Measurements from ENCODE around the gene HSPG2.
A peak's percentile ranks its signal among the peaks of the same experiment; 100 is the strongest.
"Not testable (repeated sequence)": the region's sequence is repeated elsewhere in the genome, so short reads cannot be mapped to it uniquely, and the experiment has no call there.

The HSPG2 gene

DNA sequence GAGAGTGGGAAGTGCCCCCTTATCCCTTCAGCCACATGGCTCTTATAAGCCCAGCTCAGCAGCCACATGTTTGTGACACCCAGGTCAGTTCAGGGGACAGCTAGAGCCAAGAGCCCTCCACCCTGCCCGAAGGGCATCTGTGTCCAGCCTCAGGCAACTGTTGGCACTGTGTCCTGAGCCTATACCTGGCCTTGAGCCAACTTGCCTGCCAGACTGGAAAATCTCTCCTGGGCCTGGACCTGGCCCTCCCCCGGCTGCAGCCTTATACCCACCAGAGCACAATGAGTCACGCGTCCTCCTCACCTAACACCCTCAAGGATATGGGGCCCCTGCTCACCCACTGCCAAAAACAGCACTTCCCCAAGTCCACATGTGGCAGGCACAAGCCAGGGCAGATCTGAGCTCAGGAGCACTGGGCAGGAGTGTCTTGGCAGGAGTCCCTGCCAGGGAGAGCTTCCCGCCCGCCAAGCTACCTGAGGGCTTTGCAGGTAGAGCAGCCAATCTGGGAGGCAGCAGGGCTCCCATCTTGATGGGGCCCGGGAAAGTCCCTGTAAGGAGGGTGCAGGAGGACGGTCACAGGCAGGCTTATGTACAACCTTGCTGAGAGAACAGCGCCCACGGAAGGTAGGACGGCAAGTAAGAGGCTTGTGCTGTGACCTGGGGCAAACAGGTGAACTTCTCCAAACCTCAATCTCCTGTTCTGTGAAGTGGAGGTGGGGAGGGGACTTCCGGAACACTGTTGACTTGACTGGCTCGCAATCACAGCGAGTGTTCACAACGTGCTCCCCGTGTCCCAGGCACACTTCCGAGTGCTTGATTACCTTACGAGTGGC lies 19.8 kb upstream of the HSPG2 start:
- peak in 2 of 3 donors; percentile 14 to 19 for DNase-seq (ENCODE audit: low read depth in 2 of 3, low spot score in 1 of 3)

- DNase-seq (ENCODE audit: low read depth in 2 of 3, low spot score in 1 of 3), result no peak
These were observed 18.6 kb upstream of the HSPG2 start for GRCh38 chr1:21955501-21956281.

DNA sequence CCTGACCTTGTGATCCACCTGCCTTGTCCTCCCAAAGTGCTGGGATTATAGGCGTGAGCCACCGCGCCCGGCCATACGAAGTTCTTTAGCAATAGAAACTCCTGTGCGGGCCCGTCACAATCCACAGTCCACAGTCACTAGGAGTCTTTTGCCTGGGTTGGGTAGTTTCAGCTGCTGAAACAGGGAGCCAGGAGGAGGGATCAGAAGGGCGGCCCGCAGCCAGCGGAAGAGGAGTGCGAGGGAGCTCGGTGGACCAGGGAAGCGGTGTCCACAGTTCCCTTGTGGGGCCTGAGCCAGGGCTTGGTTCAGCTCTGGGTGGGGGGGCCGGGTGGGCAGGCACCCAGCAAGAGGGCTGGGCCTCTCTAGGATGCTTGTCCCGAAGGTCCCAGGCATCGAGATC lies 17.9 kb upstream of the HSPG2 start:
- DNase-seq (ENCODE audit: low read depth in 2 of 3, low spot score in 1 of 3), result no peak

GRCh38 chr1:21952786-21953520 lies 15.8 kb upstream of the HSPG2 start:
- DNase-seq (ENCODE audit: low read depth in 2 of 3, low spot score in 1 of 3), result no peak

- no peak for DNase-seq (ENCODE audit: low read depth in 2 of 3, low spot score in 1 of 3)
These were observed 14.2 kb upstream of the HSPG2 start for GRCh38 chr1:21951226-21951870.

DNA sequence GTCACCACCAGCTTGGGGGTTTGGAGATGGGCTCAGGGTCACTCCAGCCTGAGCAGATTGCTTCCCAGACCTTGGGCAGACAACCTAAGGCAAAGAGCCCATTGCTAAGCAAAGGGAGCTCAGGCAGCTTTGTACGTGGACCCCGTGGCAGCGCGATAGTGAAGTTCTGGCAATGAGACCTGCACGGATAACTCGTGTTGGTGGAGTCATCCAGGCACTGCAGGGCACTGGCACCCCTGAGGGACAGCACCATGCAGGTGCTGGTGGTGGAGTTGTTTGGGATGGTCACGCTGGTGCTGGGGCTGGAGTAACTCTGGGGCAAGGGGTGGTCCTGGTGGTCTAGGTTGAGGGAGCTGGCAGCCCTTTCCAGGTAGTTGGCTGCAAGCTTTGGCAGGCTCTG lies 13.6 kb upstream of the HSPG2 start:
- no peak for DNase-seq (ENCODE audit: low read depth in 2 of 3, low spot score in 1 of 3)

- no peak for DNase-seq (ENCODE audit: low read depth in 2 of 3, low spot score in 1 of 3)
These were observed 9.9 kb upstream of the HSPG2 start for GRCh38 chr1:21946836-21947587.

GRCh38 chr1:21944733-21945073 lies 7.6 kb upstream of the HSPG2 start:
- DNase-seq (ENCODE audit: low read depth in 2 of 3, low spot score in 1 of 3), result no peak

DNA sequence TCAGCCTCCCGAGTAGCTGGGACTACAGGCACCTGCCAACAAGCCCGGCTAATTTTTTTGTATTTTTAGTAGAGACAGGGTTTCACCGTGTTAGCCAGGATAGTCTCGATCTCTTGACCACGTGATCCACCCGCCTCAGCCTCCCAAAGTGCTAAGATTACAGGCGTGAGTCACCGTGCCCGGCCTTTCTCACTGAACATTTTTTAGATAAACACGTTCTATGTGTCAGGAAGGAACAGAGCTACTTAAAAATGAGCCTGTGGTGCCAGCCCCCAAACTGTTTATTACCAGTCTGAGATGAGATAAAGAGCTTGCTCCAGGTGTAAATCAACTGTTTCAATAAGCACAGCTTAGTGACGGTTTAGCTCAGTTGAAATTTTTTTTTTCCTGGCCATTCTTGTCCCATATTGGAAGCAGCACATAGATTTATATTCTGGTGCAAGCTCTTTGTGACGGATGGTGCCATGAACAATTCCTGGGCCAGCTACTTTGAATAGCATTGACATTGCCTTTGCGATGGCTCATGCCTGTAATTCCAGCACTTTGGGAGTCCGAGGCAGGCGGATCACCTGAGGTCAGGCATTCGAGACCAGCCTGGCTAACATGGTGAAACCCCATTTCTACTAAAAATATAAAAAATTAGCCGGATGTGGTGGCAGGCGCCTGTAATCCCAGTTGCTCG lies 6.0 kb upstream of the HSPG2 start:
- DNase-seq (ENCODE audit: low read depth in 2 of 3, low spot score in 1 of 3), result not testable (repeated sequence)

DNA sequence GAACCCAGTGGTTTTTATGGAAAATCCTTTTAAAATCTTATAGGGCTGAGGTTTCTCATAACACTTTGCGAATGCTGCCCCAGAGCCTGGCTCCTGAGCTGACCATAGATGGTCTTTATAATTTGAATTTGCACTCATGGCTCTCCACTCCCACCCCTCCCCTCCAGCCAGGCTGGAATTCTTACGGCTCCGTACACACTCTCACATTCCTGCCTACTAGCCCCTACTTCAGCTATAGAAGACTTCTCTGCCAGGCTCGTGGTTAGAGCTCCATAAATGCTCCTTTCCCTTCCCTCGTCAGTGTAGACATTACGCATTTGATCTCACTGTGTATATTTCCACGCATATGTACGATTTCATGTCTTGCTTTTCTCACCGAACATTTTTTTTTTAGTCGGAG lies 5.4 kb upstream of the HSPG2 start:
- no peak for DNase-seq (ENCODE audit: low read depth in 2 of 3, low spot score in 1 of 3)

- no peak for DNase-seq (ENCODE audit: low read depth in 2 of 3, low spot score in 1 of 3)
These were observed 4.3 kb upstream of the HSPG2 start for GRCh38 chr1:21941370-21941769.

- DNase-seq (ENCODE audit: low read depth in 2 of 3, low spot score in 1 of 3), result no peak
These were observed 3.4 kb upstream of the HSPG2 start for GRCh38 chr1:21940492-21940891.

DNA sequence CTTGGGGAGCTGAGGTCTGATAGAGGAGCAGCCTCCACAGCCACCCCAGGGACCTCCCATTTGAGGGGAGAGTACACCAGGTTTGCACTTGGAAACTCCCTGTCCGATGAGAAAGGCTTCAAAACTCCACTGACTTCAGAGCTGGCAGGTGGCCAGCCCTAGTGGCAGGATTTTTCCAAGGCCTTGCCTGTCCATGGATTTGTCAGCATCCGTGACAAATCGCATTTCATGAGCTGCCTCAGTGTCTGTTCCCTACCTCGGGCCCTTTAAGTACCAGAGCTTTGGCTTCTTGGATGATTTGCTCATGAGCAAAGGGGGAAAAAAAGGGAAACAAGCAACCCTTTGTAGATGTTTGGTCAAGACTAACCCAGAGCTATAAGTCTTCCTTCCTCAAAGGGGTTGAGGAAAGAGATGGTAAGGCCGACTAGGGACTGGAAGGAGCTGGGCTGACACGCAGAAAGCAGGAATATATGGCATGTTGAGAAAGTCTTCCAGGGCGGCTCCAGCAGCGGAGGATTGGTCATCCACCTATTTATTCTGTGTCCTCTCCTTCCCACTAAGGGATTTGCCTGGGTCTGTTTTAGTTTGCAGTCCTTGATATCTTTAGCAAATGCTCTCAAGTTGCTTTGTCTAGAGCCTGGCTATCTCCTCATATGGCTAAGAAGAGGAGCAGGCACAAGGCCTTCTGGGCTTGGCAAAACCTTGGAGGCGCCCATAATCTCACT lies 2.7 kb upstream of the HSPG2 start:
- no peak for DNase-seq (ENCODE audit: low read depth in 2 of 3, low spot score in 1 of 3)

DNA sequence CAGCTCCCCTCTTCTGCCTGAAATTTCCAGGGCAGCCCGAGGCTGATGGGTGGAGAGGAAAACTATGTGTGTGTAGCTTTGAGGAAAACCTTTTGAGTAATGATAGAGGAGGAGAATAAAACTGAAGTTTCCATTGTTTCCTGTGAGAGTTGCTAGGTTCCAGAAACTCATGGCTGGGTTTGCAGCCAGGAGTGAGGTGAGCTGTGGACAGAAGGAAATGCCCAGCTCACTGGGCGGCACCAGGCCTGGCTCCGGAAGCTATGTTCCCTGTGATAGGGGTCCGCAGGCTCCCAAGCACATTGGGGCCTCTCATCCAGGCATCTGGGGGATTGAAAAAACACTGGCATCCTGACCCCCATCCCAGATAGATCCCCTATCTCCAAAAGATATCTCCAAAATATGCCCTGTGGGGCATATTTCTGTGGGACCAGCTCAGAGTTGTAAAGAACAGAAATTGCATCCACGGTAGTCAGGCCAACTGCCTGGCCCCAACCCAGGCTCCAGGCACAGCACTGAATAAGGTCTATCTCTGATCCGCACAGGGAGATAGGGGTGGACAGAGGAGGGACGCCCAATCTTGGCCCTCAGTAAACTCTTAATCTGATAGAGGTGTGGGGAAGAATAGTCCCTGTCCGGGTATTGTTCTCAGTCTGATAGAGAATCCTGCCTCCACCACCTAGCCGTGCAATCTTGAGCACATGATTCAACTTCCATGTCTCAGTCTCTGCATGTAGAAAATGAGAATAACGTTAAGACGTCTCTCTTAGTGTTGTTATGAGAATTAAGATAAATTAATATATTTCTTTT lies 1.8 kb upstream of the HSPG2 start:
- DNase-seq (ENCODE audit: low read depth in 2 of 3, low spot score in 1 of 3), result no peak

GRCh38 chr1:21937372-21938121 lies 437 bp upstream of the HSPG2 start:
- peak; percentile 36 to 59 (median 39) for DNase-seq (ENCODE audit: low read depth in 2 of 3, low spot score in 1 of 3)

- peak in 1 of 3 donors; percentile 8 for DNase-seq (ENCODE audit: low read depth in 2 of 3, low spot score in 1 of 3)
These were observed 611 bp downstream of the HSPG2 start for GRCh38 chr1:21936366-21937031.

- no peak for DNase-seq (ENCODE audit: low read depth in 2 of 3, low spot score in 1 of 3)
These were observed 1.2 kb downstream of the HSPG2 start for GRCh38 chr1:21935891-21936365.
